HG02884 (cell line): ENCODE results near the gene NDUFB4.
A peak's percentile ranks its signal among the peaks of the same experiment; 100 is the strongest.

Source experiments
- ATAC-seq: cut with Tn5 transposase; IDR thresholded peaks from one replicate; pipeline ENCODE4 v1.9.1; 2021; ENCODE audit warnings: mild to moderate bottlenecking, moderate library complexity; ENCODE audit not compliant: unreplicated experiment

Gene NDUFB4

GRCh38 chr3:120596116-120596852 is at the start of gene NDUFB4:
NDUFB4 (plus strand) TSS chr3:120596336; CDS start chr3:120596360, 24 bp downstream.
- ATAC-seq, result peak; percentile 91

GRCh38 chr3:120550546-120550945 is 45.6 kb upstream of the NDUFB4 start:
- ATAC-seq, result no peak

GRCh38 chr3:120552184-120553172 is 43.7 kb upstream of the NDUFB4 start:
- no peak for ATAC-seq

GRCh38 chr3:120554812-120555606 is 41.1 kb upstream of the NDUFB4 start:
- no peak for ATAC-seq

- ATAC-seq, result no peak
Observed at GRCh38 chr3:120555657-120556509, 40.3 kb upstream of the NDUFB4 start.

GRCh38 chr3:120557115-120557514 is 39.0 kb upstream of the NDUFB4 start:
- ATAC-seq, result no peak

GRCh38 chr3:120558771-120559241 is 37.3 kb upstream of the NDUFB4 start:
- ATAC-seq, result peak; percentile 93

GRCh38 chr3:120559242-120560061 is 36.7 kb upstream of the NDUFB4 start:
- peak; percentile 17 for ATAC-seq

GRCh38 chr3:120560304-120561250 is 35.6 kb upstream of the NDUFB4 start:
- ATAC-seq, result no peak

GRCh38 chr3:120561251-120562045 is 34.7 kb upstream of the NDUFB4 start:
- ATAC-seq, result peak; percentile 52

- no peak for ATAC-seq
Observed at GRCh38 chr3:120563356-120564022, 32.6 kb upstream of the NDUFB4 start.

GRCh38 chr3:120566243-120566975 is 29.7 kb upstream of the NDUFB4 start:
- no peak for ATAC-seq

GRCh38 chr3:120567370-120568201 is 28.6 kb upstream of the NDUFB4 start:
- peak; percentile 69 for ATAC-seq

- no peak for ATAC-seq
Observed at GRCh38 chr3:120568202-120568531, 28.0 kb upstream of the NDUFB4 start.

GRCh38 chr3:120568598-120568997 is 27.5 kb upstream of the NDUFB4 start:
- ATAC-seq, result no peak
